ENCODE results near the gene GPR15LG.

DNA sequence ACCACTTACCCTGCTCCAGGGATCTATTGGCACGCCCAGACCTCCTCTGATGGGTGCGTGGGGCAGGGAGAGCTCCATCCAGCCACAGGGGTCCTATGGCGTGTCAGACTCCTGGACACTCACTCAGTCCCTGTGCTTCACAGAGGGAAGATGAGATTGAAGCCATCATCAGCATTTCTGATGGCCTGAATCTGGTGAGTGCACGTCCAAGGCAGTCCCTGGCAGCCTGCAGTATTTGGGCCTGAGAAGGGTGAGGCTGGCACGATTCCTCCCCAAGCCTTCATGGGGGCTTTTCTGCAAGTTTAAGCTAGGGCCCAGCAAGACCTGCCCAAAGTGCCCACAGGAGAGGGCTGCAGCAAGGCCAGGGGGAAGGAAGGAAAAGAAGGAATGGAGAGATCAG lies 24.0 kb downstream of the GPR15LG start:
- TF ChIP-seq EZH2 (IDR thresholded peaks at IDR 0.05; ENCODE audit: low read length, unreplicated experiment) (no peak), EZH2phosphoT487 (IDR thresholded peaks at IDR 0.05; ENCODE audit: borderline replicate concordance, low read length) (no peak)
- TF ChIP-seq, protein P1, sequence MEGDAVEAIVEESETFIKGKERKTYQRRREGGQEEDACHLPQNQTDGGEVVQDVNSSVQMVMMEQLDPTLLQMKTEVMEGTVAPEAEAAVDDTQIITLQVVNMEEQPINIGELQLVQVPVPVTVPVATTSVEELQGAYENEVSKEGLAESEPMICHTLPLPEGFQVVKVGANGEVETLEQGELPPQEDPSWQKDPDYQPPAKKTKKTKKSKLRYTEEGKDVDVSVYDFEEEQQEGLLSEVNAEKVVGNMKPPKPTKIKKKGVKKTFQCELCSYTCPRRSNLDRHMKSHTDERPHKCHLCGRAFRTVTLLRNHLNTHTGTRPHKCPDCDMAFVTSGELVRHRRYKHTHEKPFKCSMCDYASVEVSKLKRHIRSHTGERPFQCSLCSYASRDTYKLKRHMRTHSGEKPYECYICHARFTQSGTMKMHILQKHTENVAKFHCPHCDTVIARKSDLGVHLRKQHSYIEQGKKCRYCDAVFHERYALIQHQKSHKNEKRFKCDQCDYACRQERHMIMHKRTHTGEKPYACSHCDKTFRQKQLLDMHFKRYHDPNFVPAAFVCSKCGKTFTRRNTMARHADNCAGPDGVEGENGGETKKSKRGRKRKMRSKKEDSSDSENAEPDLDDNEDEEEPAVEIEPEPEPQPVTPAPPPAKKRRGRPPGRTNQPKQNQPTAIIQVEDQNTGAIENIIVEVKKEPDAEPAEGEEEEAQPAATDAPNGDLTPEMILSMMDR (conservative IDR thresholded peaks at IDR 0.05; ENCODE audit: low read depth, low read length), result no peak
